Embryonic facial prominence (tissue), 1 donor: ENCODE measurements around the gene ENTPD5.
"Not testable (repeated sequence)": the region's sequence is repeated elsewhere in the genome, so short reads cannot be mapped to it uniquely, and the experiment has no call there.

Experiments used
- DNase-seq: peaks from one replicate; pipeline ENCODE4 v3.0.0-alpha.2; 2016; ENCODE audit errors: extremely low spot score

ENTPD5 gene

GRCh38 chr14:73944432-73945158 lies 74.5 kb downstream of the ENTPD5 start:
- DNase-seq: no peak

GRCh38 chr14:73943083-73943482 lies 76.0 kb downstream of the ENTPD5 start:
- DNase-seq: no peak

GRCh38 chr14:73942180-73942579 lies 76.9 kb downstream of the ENTPD5 start:
- DNase-seq: no peak

- DNase-seq: no peak
Measured at GRCh38 chr14:73937012-73937411, 82.1 kb downstream of the ENTPD5 start.

- DNase-seq: no peak
Measured at GRCh38 chr14:73936548-73936947, 82.5 kb downstream of the ENTPD5 start.

GRCh38 chr14:73935666-73936065 lies 83.4 kb downstream of the ENTPD5 start:
- no peak for DNase-seq

- DNase-seq: no peak
Measured at GRCh38 chr14:73924337-73924736, 94.8 kb downstream of the ENTPD5 start.

- not testable (repeated sequence) for DNase-seq
Measured at GRCh38 chr14:73919457-73919856, 99.6 kb downstream of the ENTPD5 start.

- DNase-seq: no peak
Measured at GRCh38 chr14:73916324-73916723, 102.8 kb downstream of the ENTPD5 start.

- no peak for DNase-seq
Measured at GRCh38 chr14:73913256-73913655, 105.8 kb downstream of the ENTPD5 start.

GRCh38 chr14:73909681-73910080 lies 109.4 kb downstream of the ENTPD5 start:
- no peak for DNase-seq
